Vagina (tissue), 2 donors: ENCODE data around the gene SLC18A2. TPM values are rescaled to one million over a fixed set of nuclear protein-coding genes. Genes with fewer than 3 reads are reported as not detected.

ENCODE experiments used
- DNase-seq, 2 donors: peaks; one replicate each; pipeline ENCODE4 v3.0.0-alpha.2; 2017; ENCODE audit errors: extremely low spot score in 2 of 2
- H3K27ac ChIP-seq: fragments of 200-600 bp; sonication (generic); one replicate; pipeline ENCODE4 v1.5.1; 2019
- H3K27me3 ChIP-seq: fragments of 200-600 bp; sonication (generic); one replicate; pipeline ENCODE4 v1.5.1; 2019
- H3K36me3 ChIP-seq, 2 donors: fragments of 200-600 bp; sonication (generic); one replicate each; pipeline ENCODE4 v1.5.1; 2017 to 2019
- H3K4me1 ChIP-seq: fragments of 200-600 bp; sonication (generic); one replicate; pipeline ENCODE4 v1.5.1; 2019
- H3K4me3 ChIP-seq, 2 donors: fragments of 200-600 bp; sonication (generic); 1 replicate in 1 of 2; 2 replicates in 1 of 2; pipeline ENCODE4 v1.5.1; 2016 to 2019
- H3K9me3 ChIP-seq: fragments of 200-600 bp; sonication (generic); one replicate; pipeline ENCODE4 v1.5.1; 2019
- CTCF ChIP-seq, 3 experiments: fragments of 450-650 bp in 2 of 3; fragments of 200-600 bp in 1 of 3; sonication (generic) in 1 of 3; IDR thresholded peaks; one replicate each; pipeline ENCODE4 v1.5.1; 2017 to 2019; ENCODE audit warnings: antibody characterized with exemption in 3 of 3, mild to moderate bottlenecking in 2 of 3, moderate library complexity in 2 of 3
- POLR2A ChIP-seq, 2 donors: fragments of 450-650 bp; IDR thresholded peaks; one replicate each; pipeline ENCODE4 v1.6.1; 2017; ENCODE audit warnings: antibody characterized with exemption in 2 of 2, mild to moderate bottlenecking in 2 of 2, moderate library complexity in 2 of 2
- POLR2AphosphoS5 ChIP-seq, 2 donors: sonication (generic); formaldehyde crosslinking; IDR thresholded peaks; one replicate each; pipeline ENCODE4 v1.9.0; 2017; ENCODE audit warnings: antibody characterized with exemption in 2 of 2, mild to moderate bottlenecking in 2 of 2, low read depth in 1 of 2; ENCODE audit not compliant: insufficient read depth in 1 of 2
- intact Hi-C: fragments of 100-400 bp; cut with DNase I; formaldehyde crosslinking; loops from one replicate; pipeline ENCODE4 v1.15.1; 2023
- total RNA-seq: library from RNA; depleted of rRNA; stranded (reverse); fragments of >200 nt; gene quantifications from one replicate; pipeline ENCODE4 v1.2.3, GENCODE V29; 2016

The SLC18A2 gene
- total RNA-seq, 1 donor from 2014 or later: 11.5 TPM

GRCh38 chr10:117264782-117265181, 23.9 kb downstream of the SLC18A2 start:
- no peaks in the 10 kb centered on the region for H3K27me3 ChIP-seq
- no peaks in the 10 kb centered on the region for H3K36me3 ChIP-seq
- intact Hi-C loops: loop anchor here (5.0 kb wide), 1 partner anchor 947 kb away; no protein-coding TSS in a partner anchor
- no peaks in the 10 kb centered on the region for H3K9me3 ChIP-seq
- DNase-seq: peak in 1 of 2 donors; percentile 49
- no peaks in the 10 kb centered on the region for H3K4me1 ChIP-seq
- no peak overlapping the region for H3K27ac ChIP-seq
- TF ChIP-seq CTCF (IDR thresholded peaks at IDR 0.05) (no peak), POLR2AphosphoS5 (IDR thresholded peaks at IDR 0.05; ENCODE audit: insufficient read depth in 1 of 2, low read depth in 1 of 2) (no peak), POLR2A (IDR thresholded peaks at IDR 0.05) (no peak)
- no peak overlapping the region for H3K4me3 ChIP-seq

GRCh38 chr10:117266400-117266799, 25.5 kb downstream of the SLC18A2 start:
- Histone ChIP-seq H3K27me3 (no peaks in the 10 kb centered on the region), H3K27ac (no peak overlapping the region), H3K4me3 (no peak overlapping the region), H3K4me1 (no peaks in the 10 kb centered on the region), H3K9me3 (no peaks in the 10 kb centered on the region), H3K36me3 (no peaks in the 10 kb centered on the region)
- intact Hi-C loops: loop anchor here (5.0 kb wide), 1 partner anchor 949 kb away; no protein-coding TSS in a partner anchor
- TF ChIP-seq POLR2A (IDR thresholded peaks at IDR 0.05) (no peak), POLR2AphosphoS5 (IDR thresholded peaks at IDR 0.05; ENCODE audit: insufficient read depth in 1 of 2, low read depth in 1 of 2) (no peak), CTCF (IDR thresholded peaks at IDR 0.05) (no peak)
- DNase-seq: no peak

GRCh38 chr10:117266812-117267211, 25.9 kb downstream of the SLC18A2 start:
- no peak for DNase-seq
- Histone ChIP-seq H3K36me3 (no peaks in the 10 kb centered on the region), H3K4me3 (no peak overlapping the region), H3K27ac (no peak overlapping the region), H3K27me3 (no peaks in the 10 kb centered on the region), H3K9me3 (no peaks in the 10 kb centered on the region), H3K4me1 (no peaks in the 10 kb centered on the region)
- no peak for TF ChIP-seq CTCF (IDR thresholded peaks at IDR 0.05)
- no peak for TF ChIP-seq POLR2AphosphoS5 (IDR thresholded peaks at IDR 0.05; ENCODE audit: insufficient read depth in 1 of 2, low read depth in 1 of 2)
- TF ChIP-seq POLR2A (IDR thresholded peaks at IDR 0.05): no peak
- intact Hi-C loops: loop anchor here (5.0 kb wide), 1 partner anchor 950 kb away; no protein-coding TSS in a partner anchor

- intact Hi-C loops: loop anchor here (5.0 kb wide), 1 partner anchor 951 kb away; no protein-coding TSS in a partner anchor
- Histone ChIP-seq H3K27ac (no peak overlapping the region), H3K4me1 (no peaks in the 10 kb centered on the region), H3K9me3 (no peaks in the 10 kb centered on the region), H3K36me3 (no peaks in the 10 kb centered on the region), H3K4me3 (no peak overlapping the region), H3K27me3 (no peaks in the 10 kb centered on the region)
- DNase-seq: peak in 1 of 2 donors; percentile 77
- no peak for TF ChIP-seq POLR2AphosphoS5 (IDR thresholded peaks at IDR 0.05; ENCODE audit: insufficient read depth in 1 of 2, low read depth in 1 of 2)
These were observed 27.3 kb downstream of the SLC18A2 start for GRCh38 chr10:117268258-117268657.

GRCh38 chr10:117268907-117269306, 28.0 kb downstream of the SLC18A2 start:
- Histone ChIP-seq H3K36me3 (no peaks in the 10 kb centered on the region), H3K9me3 (no peaks in the 10 kb centered on the region), H3K27me3 (no peaks in the 10 kb centered on the region), H3K4me3 (no peak overlapping the region), H3K27ac (no peak overlapping the region), H3K4me1 (no peaks in the 10 kb centered on the region)
- TF ChIP-seq POLR2A (IDR thresholded peaks at IDR 0.05): no peak
- no peak for TF ChIP-seq POLR2AphosphoS5 (IDR thresholded peaks at IDR 0.05; ENCODE audit: insufficient read depth in 1 of 2, low read depth in 1 of 2)
- TF ChIP-seq CTCF (IDR thresholded peaks at IDR 0.05): no peak
- intact Hi-C loops: loop anchor here (5.0 kb wide), 1 partner anchor 952 kb away; no protein-coding TSS in a partner anchor
- DNase-seq: no peak
